ENCODE measurements around the gene P3H3.

DNA sequence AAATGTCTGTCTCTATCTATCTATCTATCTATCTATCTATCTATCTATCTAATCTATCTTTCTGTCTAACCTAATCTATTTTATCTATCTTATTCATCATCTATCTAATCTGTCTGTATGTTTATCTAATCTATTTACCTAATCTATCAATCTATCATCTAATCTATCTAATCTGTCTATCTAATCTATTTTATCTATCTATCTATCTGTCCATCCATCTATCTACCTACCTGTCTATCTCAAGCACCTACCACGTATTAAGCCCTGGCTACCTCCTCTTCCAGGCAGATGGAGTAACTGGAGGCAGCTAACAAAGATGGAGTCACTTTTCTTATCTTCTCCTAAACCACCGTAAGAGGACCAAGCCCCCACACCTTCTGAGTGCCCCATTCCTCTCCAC is 33.1 kb upstream of the P3H3 start:
- TF ChIP-seq MYC (IDR thresholded peaks at IDR 0.05; ENCODE audit: borderline replicate concordance, low read length) (no peak), RFX5 (IDR thresholded peaks at IDR 0.05) (no peak)
- TF ChIP-seq, protein P1, sequence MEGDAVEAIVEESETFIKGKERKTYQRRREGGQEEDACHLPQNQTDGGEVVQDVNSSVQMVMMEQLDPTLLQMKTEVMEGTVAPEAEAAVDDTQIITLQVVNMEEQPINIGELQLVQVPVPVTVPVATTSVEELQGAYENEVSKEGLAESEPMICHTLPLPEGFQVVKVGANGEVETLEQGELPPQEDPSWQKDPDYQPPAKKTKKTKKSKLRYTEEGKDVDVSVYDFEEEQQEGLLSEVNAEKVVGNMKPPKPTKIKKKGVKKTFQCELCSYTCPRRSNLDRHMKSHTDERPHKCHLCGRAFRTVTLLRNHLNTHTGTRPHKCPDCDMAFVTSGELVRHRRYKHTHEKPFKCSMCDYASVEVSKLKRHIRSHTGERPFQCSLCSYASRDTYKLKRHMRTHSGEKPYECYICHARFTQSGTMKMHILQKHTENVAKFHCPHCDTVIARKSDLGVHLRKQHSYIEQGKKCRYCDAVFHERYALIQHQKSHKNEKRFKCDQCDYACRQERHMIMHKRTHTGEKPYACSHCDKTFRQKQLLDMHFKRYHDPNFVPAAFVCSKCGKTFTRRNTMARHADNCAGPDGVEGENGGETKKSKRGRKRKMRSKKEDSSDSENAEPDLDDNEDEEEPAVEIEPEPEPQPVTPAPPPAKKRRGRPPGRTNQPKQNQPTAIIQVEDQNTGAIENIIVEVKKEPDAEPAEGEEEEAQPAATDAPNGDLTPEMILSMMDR (IDR thresholded peaks at IDR 0.05), result no peak
- TF ChIP-seq, protein P2, sequence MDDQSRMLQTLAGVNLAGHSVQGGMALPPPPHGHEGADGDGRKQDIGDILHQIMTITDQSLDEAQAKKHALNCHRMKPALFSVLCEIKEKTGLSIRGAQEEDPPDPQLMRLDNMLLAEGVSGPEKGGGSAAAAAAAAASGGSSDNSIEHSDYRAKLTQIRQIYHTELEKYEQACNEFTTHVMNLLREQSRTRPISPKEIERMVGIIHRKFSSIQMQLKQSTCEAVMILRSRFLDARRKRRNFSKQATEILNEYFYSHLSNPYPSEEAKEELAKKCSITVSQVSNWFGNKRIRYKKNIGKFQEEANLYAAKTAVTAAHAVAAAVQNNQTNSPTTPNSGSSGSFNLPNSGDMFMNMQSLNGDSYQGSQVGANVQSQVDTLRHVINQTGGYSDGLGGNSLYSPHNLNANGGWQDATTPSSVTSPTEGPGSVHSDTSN (IDR thresholded peaks at IDR 0.05), result no peak

All from A549 (cell line).